IMR-90 (cell line): ENCODE data around the gene FAM193A. TPM values are rescaled to one million over a fixed set of nuclear protein-coding genes. Genes with fewer than 3 reads are reported as not detected.

ENCODE experiments used
- ATAC-seq: fragments of 200-7000 bp; cut with Tn5 transposase; 2 replicates; pipeline ENCODE4 v1.9.1; 2020; ENCODE audit warnings: low read depth, mild to moderate bottlenecking, moderate library complexity
- BruUV-seq: library from RNA; stranded (reverse); fragments of 400-500 nt; replicated peaks from 2 replicates; lab custom pipeline; 2021; lab: Mats Ljungman, UMichigan
- CTCF ChIA-PET: fragments of 300-600 bp; formaldehyde crosslinking; extraction: SDS; loops from one replicate; lab custom pipeline; 2021; ENCODE audit warnings: antibody characterized with exemption; lab: Yijun Ruan, JAX
- POLR2A ChIA-PET: fragments of 300-600 bp; sonication (Branson Sonifier 250); formaldehyde crosslinking; loops from one replicate; lab custom pipeline; 2022; ENCODE audit warnings: antibody characterized with exemption; ENCODE audit not compliant: unreplicated experiment; lab: Charles Lee
- DNase-seq: peaks from one replicate; pipeline ENCODE4 v3.0.0; 2013
- H2AFZ ChIP-seq: replicated peaks from 2 replicates; pipeline ENCODE3; 2013; ENCODE audit warnings: low read length, mild to moderate bottlenecking; ENCODE audit not compliant: poor library complexity
- H2AK5ac ChIP-seq: 2 replicates; pipeline ENCODE4 v1.6.1; 2013; ENCODE audit warnings: low read depth, low read length, inconsistent platforms
- H2AK9ac ChIP-seq: replicated peaks from 2 replicates; pipeline ENCODE3; 2013; ENCODE audit warnings: mild to moderate bottlenecking, low read depth, low read length, moderate library complexity; ENCODE audit not compliant: poor library complexity
- H2BK120ac ChIP-seq: 2 replicates; pipeline ENCODE4 v1.6.1; 2013; ENCODE audit warnings: low read depth, low read length, inconsistent platforms
- H2BK15ac ChIP-seq: 3 replicates; pipeline ENCODE4 v1.6.1; 2013; ENCODE audit warnings: low read depth, low read length, inconsistent platforms
- H2BK20ac ChIP-seq: 2 replicates; pipeline ENCODE4 v1.6.1; 2013; ENCODE audit warnings: low read depth, mild to moderate bottlenecking, inconsistent platforms, low read length, moderate library complexity
- H2BK5ac ChIP-seq: 2 replicates; pipeline ENCODE4 v1.6.1; 2013; ENCODE audit warnings: mild to moderate bottlenecking, low read depth, low read length, inconsistent platforms; ENCODE audit not compliant: poor library complexity, severe bottlenecking
- H3K14ac ChIP-seq: replicated peaks from 2 replicates; pipeline ENCODE4 v1.6.1; 2013; ENCODE audit warnings: low read depth, low read length, inconsistent platforms
- H3K18ac ChIP-seq: 2 replicates; pipeline ENCODE4 v1.6.1; 2013; ENCODE audit warnings: low read depth, low read length, control low read depth
- H3K23ac ChIP-seq: 2 replicates; pipeline ENCODE4 v1.6.1; 2013; ENCODE audit warnings: low read depth, low read length, inconsistent platforms
- H3K27ac ChIP-seq: 2 replicates; pipeline ENCODE4 v1.5.1; 2013; ENCODE audit warnings: mild to moderate bottlenecking, control low read depth, low read length; ENCODE audit not compliant: insufficient read depth
- H3K27me3 ChIP-seq: 2 replicates; pipeline ENCODE4 v1.6.1; 2013; ENCODE audit warnings: low read length; ENCODE audit not compliant: control insufficient read depth, insufficient read depth
- H3K36me3 ChIP-seq: 2 replicates; pipeline ENCODE4 v1.6.1; 2013; ENCODE audit warnings: low read length, mixed read lengths; ENCODE audit not compliant: control insufficient read depth, insufficient read depth
- H3K4ac ChIP-seq: 2 replicates; pipeline ENCODE4 v1.6.1; 2013; ENCODE audit warnings: low read depth, low read length, inconsistent platforms
- H3K4me1 ChIP-seq: 2 replicates; pipeline ENCODE4 v1.6.1; 2013; ENCODE audit warnings: low read length, mixed read lengths; ENCODE audit not compliant: control insufficient read depth, insufficient read depth
- H3K4me2 ChIP-seq: 2 replicates; pipeline ENCODE4 v1.6.1; 2013; ENCODE audit warnings: low read depth, mild to moderate bottlenecking, control low read depth, low read length, moderate library complexity
- H3K4me3 ChIP-seq: 2 replicates; pipeline ENCODE4 v1.5.1; 2013; ENCODE audit warnings: low read depth, mild to moderate bottlenecking, control low read depth, low read length, moderate library complexity; ENCODE audit not compliant: insufficient read depth
- H3K56ac ChIP-seq: 2 replicates; pipeline ENCODE4 v1.6.1; 2013; ENCODE audit warnings: low read length, inconsistent platforms; ENCODE audit not compliant: insufficient read depth; ENCODE audit errors: extremely low read depth
- H3K79me1 ChIP-seq, 2 experiments: 2 replicates each; pipeline ENCODE4 v1.6.1; 2013; ENCODE audit warnings: low read length in 2 of 2, inconsistent platforms in 1 of 2, low read depth in 1 of 2
- H3K9ac ChIP-seq: 2 replicates; pipeline ENCODE4 v1.6.1; 2013; ENCODE audit warnings: low read depth, low read length, control low read depth
- H3K9me1 ChIP-seq: 2 replicates; pipeline ENCODE4 v1.6.1; 2013; ENCODE audit warnings: low read length, inconsistent platforms; ENCODE audit not compliant: insufficient read depth
- H3K9me3 ChIP-seq: 2 replicates; pipeline ENCODE4 v1.6.1; 2013; ENCODE audit warnings: low read length; ENCODE audit not compliant: control insufficient read depth, insufficient read depth
- H4K20me1 ChIP-seq: 2 replicates; pipeline ENCODE4 v1.6.1; 2013; ENCODE audit warnings: low read length, inconsistent platforms; ENCODE audit not compliant: insufficient read depth
- H4K5ac ChIP-seq: 2 replicates; pipeline ENCODE4 v1.6.1; 2013; ENCODE audit warnings: mild to moderate bottlenecking, low read depth, low read length, control low read depth
- H4K8ac ChIP-seq, 2 experiments: 2 replicates each; pipeline ENCODE4 v1.6.1; 2013; ENCODE audit warnings: low read depth in 2 of 2, low read length in 2 of 2, control low read depth in 1 of 2, inconsistent platforms in 1 of 2
- H4K91ac ChIP-seq: 2 replicates; pipeline ENCODE4 v1.6.1; 2013; ENCODE audit warnings: low read depth, low read length, inconsistent platforms; ENCODE audit not compliant: insufficient read depth
- BHLHE40 ChIP-seq: fragments of 150-350 bp; IDR thresholded peaks from 2 replicates; pipeline ENCODE4 v1.6.1; 2016; ENCODE audit warnings: mild to moderate bottlenecking, low read depth, low read length
- CEBPB ChIP-seq: IDR thresholded peaks from 2 replicates; pipeline ENCODE4 v1.6.1; 2012; ENCODE audit warnings: low read depth, low read length, improper control_type of control experiment
- CHD1 ChIP-seq: IDR thresholded peaks from 2 replicates; pipeline ENCODE4 v1.6.1; 2012; ENCODE audit warnings: low read depth, low read length, improper control_type of control experiment
- FOS ChIP-seq: fragments of 150-350 bp; IDR thresholded peaks from 2 replicates; pipeline ENCODE4 v1.6.1; 2016; ENCODE audit warnings: low read depth, low read length
- MAZ ChIP-seq: IDR thresholded peaks from 2 replicates; pipeline ENCODE4 v1.6.1; 2012; ENCODE audit warnings: low read depth, mild to moderate bottlenecking, low read length, improper control_type of control experiment, moderate library complexity, borderline replicate concordance
- MXI1 ChIP-seq: IDR thresholded peaks from 2 replicates; pipeline ENCODE4 v1.6.1; 2012; ENCODE audit warnings: low read depth, mild to moderate bottlenecking, low read length, moderate library complexity, borderline replicate concordance
- POLR2A ChIP-seq: IDR thresholded peaks from 2 replicates; pipeline ENCODE4 v1.6.1; 2012; ENCODE audit warnings: mild to moderate bottlenecking, low read depth, low read length
- RAD21 ChIP-seq: IDR thresholded peaks from 2 replicates; pipeline ENCODE4 v1.6.1; 2012; ENCODE audit warnings: low read length, improper control_type of control experiment
- RCOR1 ChIP-seq: IDR thresholded peaks from 2 replicates; pipeline ENCODE4 v1.6.1; 2012; ENCODE audit warnings: mild to moderate bottlenecking, low read length, improper control_type of control experiment; ENCODE audit not compliant: insufficient replicate concordance
- SMC3 ChIP-seq: fragments of 150-350 bp; IDR thresholded peaks from 2 replicates; pipeline ENCODE4 v1.6.1; 2016; ENCODE audit warnings: low read depth, mild to moderate bottlenecking, antibody characterized with exemption, low read length, moderate library complexity
- WGBS, 2 experiments: methylation state at CpG; one replicate each; pipeline versions ENCODE4 v1.1.5 to v1.1.7; 2013; ENCODE audit warnings: missing lambda C conversion rate in 2 of 2; ENCODE audit not compliant: insufficient read length in 1 of 2; ENCODE audit errors: extremely low coverage in 2 of 2; 5-methylcytosine and 5-hydroxymethylcytosine counted together
- dilution Hi-C: fragments of 300-500 bp; cut with HindIII; formaldehyde crosslinking; loops from one replicate; pipeline ENCODE4 v1.14.3; 2018; ENCODE audit warnings: low sequenced_read_pairs; ENCODE audit not compliant: unreplicated experiment
- in situ Hi-C: fragments of 300-500 bp; cut with MboI; formaldehyde crosslinking; loops from 3 replicates; pipeline ENCODE4 v1.14.3; 2019; ENCODE audit warnings: low sequenced_read_pairs, inconsistent platforms, mixed read lengths
- intact Hi-C: fragments of 100-400 bp; cut with micrococcal nuclease; formaldehyde crosslinking; loops from 2 replicates; pipeline ENCODE4 v1.10.0; 2022
- polyA plus RNA-seq, 3 experiments: library from polyadenylated mRNA; depleted of rRNA; stranded (reverse); fragments of >200 nt; gene quantifications; 2 replicates each; pipeline ENCODE4 v1.2.3, GENCODE V29; 2012; ENCODE audit warnings: low replicate concordance in 1 of 3
- total RNA-seq: library from RNA; depleted of rRNA; stranded (reverse); fragments of >200 nt; gene quantifications from 2 replicates; pipeline ENCODE4 v1.2.3, GENCODE V29; 2012
- TF ChIP-seq, protein P1 (sequence below): fragments of 150-350 bp; IDR thresholded peaks from 2 replicates; pipeline ENCODE4 v1.6.1; 2017; ENCODE audit warnings: mild to moderate bottlenecking, antibody characterized with exemption, low read length, low read depth

FAM193A gene
- total and polyA plus RNA-seq, 2 of the 4 experiments (the other 2 are of a cell fraction), result 6.8 to 11.0 TPM

DNA sequence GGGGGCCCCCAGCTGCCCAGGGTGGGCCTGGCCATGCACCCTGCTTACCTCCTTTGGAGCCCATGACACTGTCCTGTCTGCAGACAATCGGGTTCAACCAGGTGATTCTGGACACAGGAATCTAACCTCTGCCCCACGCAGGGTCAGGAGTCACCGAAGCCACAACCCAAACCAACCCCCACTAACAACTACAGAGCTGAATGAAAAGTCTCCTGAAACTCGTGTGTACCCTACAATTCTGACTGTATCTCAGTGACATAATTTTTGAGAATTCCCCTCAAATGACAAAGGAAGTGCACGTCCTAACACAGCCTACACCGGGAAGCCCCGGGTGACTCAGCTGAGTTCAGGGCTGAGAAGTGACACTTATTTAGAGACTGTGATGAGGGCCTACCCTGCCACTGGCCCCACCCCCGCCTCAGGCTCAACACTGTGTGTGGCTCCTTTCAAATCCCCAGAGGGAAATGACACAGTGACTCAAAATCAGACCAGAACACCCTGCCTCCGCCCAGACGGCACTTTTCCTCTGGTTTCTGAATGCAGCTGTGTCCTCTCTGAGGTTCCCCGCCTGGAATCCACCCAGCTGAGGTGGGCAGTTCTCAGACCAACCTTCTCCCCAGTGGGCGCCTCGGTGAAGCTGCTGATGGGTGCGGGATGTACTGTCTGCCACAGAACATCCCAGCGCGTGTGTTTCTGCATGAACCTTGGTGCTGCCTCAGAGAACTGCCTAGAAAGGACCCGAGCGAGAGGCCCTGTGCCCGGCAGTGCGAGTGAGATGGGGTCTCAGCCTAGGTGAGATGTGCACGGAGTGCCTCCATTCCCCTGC lies 209.7 kb downstream of the FAM193A start:
- ATAC-seq, result peak; percentile 78
- H3K9ac ChIP-seq, result no peak overlapping the region
- in situ Hi-C loops, result no loop called here

More for the DNA sequence above, 209.7 kb downstream of the FAM193A start:
- Histone ChIP-seq H3K36me3 (peaks cover 49% of the 10 kb centered on the region), H2BK15ac (no peak overlapping the region; the same call in 2 of the 3 replicates), H3K9me3 (no peaks in the 10 kb centered on the region), H3K4me1 (peaks cover 28% of the 10 kb centered on the region), H3K18ac (no peak overlapping the region), H3K9me1 (peaks cover 48% of the 10 kb centered on the region), H3K4ac (peak overlapping the region; percentile 68), H4K5ac (no peak overlapping the region), H4K8ac (no peak overlapping the region; a peak in 1 of 4 replicates), H3K27ac (peak overlapping the region; percentile 39; the same call in 1 of the 2 replicates), H3K23ac (no peak overlapping the region), H2BK20ac (peak overlapping the region; percentile 59; the same call in 1 of the 2 replicates), H2BK5ac (peak overlapping the region; percentile 64), H3K14ac (peak overlapping the region; percentile 52; the same call in 1 of the 2 replicates), H2AK9ac (peak overlapping the region; percentile 71), H3K56ac (no peak overlapping the region), H3K79me1 (peaks cover 25 to 88% of the 10 kb centered on the region in 2 experiments; a peak in 3 of 4 replicates), H3K27me3 (no peaks in the 10 kb centered on the region), H4K91ac (0 out of 2 replicates have a peak overlapping the region, but pooled peaks have one; percentile 21), H2BK120ac (peak overlapping the region; percentile 49; the same call in 1 of the 2 replicates), H2AFZ (peak overlapping the region; percentile 58), H3K4me3 (no peak overlapping the region), H3K4me2 (peak overlapping the region; percentile 31; the same call in 1 of the 2 replicates), H4K20me1 (peaks cover 32% of the 10 kb centered on the region), H2AK5ac (peak overlapping the region; percentile 80)
- intact Hi-C loops (no loop called here), dilution Hi-C loops (no loop called here)
- DNase-seq, result peak; percentile 85
- BruUV-seq, result no TSS peak
- no peak for TF ChIP-seq RCOR1
- TF ChIP-seq CHD1, result no peak
- TF ChIP-seq CEBPB, result no peak
- 0 out of 2 replicates have a peak, but pooled peaks have one; percentile 14 for TF ChIP-seq MXI1
- TF ChIP-seq FOS, result peak; percentile 69
- TF ChIP-seq SMC3, result no peak
- TF ChIP-seq, protein P1, sequence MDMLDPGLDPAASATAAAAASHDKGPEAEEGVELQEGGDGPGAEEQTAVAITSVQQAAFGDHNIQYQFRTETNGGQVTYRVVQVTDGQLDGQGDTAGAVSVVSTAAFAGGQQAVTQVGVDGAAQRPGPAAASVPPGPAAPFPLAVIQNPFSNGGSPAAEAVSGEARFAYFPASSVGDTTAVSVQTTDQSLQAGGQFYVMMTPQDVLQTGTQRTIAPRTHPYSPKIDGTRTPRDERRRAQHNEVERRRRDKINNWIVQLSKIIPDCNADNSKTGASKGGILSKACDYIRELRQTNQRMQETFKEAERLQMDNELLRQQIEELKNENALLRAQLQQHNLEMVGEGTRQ, result no peak
- 0 out of 2 replicates have a peak, but pooled peaks have one; percentile 31 for TF ChIP-seq MAZ
- TF ChIP-seq POLR2A, result no peak
- peak; percentile 25; the same call in 1 of the 2 replicates for TF ChIP-seq BHLHE40
- peak; percentile 12; the same call in 1 of the 2 replicates for TF ChIP-seq RAD21
- WGBS, 2 experiments, result 41% methylated on average over 6 of the region's 21 CpGs; no CpG with 5 or more reads in 1 of the 2 experiments
- ChIA-PET POLR2A (no interaction called here), CTCF (interaction anchor here (0.5 to 0.9 kb wide), 3 partner anchors 15 to 41 kb away, joined by 4 to 10 read pairs (median 4); no protein-coding TSS in a partner anchor)
